ENCODE results near the gene CTNND2.
"Not testable (repeated sequence)": the region's sequence is repeated elsewhere in the genome, so short reads cannot be mapped to it uniquely, and the experiment has no call there.

CTNND2 gene

GRCh38 chr5:11427569-11427968 is 476.7 kb downstream of the CTNND2 start:
- no peak for DNase-seq

DNA sequence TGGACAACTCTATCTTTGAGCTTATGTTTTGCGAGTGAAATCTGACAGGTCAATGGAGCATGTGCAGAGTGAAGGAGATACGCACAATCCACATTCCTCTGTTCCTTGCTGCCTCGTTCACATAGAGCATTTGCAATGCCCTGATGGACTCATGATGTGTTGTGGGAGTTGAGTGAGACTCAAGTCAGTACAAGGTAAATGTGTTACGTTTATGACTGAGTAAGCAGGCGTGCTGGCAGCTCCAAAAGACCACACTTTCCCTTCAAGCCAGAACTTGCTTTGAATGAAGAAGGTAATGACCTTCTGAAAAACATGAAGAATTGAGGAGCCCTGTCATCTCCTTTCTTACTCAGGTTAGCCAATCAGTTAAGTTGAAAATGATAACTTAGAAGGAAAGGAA is 477.8 kb downstream of the CTNND2 start:
- no peak for DNase-seq

- DNase-seq, result no peak
These were observed 481.9 kb downstream of the CTNND2 start for GRCh38 chr5:11422342-11422741.

- DNase-seq, result no peak
These were observed 483.3 kb downstream of the CTNND2 start for GRCh38 chr5:11420969-11421368.

- no peak for DNase-seq
These were observed 488.5 kb downstream of the CTNND2 start for GRCh38 chr5:11415751-11416150.

DNA sequence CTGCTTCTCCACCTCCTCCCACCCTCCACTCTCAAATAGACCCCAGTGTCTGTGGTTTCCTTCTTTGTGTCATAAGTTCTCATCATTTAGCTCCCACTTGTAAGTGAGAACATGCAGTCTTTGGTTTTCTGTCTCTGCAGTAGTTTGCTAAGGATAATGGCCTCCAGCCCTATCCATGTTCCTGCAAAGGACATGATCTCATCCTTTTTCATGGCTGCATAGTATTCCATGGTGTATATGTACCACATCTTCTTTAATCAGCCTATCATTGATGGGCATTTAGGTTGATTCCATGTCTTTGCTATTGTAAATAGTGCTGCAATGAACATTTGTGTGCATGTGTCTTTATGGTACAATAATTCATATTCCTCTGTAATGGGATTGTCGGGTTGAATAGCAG is 489.5 kb downstream of the CTNND2 start:
- not testable (repeated sequence) for DNase-seq

- DNase-seq, result no peak
These were observed 492.6 kb downstream of the CTNND2 start for GRCh38 chr5:11411621-11412020.

DNA sequence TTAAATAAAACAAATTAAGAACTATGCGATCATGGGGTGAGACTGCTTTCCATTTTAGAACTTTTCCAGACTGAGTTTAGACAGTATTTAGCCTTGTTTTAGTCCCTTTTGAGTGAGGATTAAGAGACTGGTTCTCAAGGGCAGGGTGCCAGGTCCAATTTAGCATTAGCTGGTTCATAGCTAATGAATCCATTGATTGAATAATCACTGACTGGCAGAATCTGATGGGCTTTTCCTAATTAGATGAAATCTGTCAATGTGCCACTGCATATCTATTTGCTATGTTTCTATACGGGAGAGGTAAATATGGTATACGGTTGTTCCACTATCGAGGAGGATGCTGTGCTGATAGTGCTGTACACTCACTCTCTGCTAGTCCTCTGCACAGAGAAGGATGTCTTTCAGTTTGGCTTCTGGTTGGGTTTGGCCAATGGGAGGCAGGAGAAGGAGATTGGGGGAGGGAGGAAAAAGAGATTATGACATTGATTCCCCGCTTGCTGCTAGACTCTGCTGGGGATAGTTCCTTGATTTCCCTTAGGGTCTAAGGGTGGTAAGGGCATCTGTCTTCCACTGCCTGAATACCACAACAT is 496.6 kb downstream of the CTNND2 start:
- no peak for DNase-seq

DNA sequence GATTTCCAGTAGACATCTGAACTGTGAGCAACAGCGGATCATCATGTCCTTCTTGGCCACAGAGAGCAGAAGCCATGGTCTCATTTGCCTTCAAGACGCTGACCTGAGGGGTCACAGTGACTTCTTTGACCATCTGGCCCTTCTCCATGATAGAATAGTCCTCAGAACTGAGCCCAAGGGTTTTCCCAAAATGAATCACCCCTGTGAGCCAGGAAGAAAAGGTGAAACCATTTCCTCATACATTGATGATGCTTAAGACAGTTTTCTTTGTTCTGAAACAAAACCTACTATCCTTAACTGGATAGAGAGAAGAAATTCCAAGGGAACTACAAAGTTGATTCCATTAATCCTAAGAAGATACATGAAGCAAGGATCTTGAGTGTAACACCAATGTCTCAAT is 503.9 kb downstream of the CTNND2 start:
- no peak for DNase-seq

DNA sequence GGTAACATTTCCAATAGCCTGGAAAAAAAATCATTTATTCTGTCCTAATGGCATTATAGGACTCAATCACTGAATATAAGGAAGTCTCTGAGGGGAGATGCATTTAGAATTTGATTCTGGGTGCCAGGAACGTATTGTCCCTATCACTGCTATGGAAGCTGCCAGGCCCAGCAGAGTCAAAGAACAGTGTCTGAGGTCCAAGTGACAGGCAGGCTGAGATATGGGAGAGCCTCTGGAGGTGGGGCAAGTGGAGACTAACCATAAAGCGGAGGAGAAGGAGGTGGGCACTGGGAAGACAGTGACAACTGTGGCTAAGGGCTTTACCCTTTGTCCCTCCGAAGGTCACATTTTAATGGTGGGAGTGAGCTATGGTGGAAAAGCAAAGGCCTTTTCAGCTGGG is 505.5 kb downstream of the CTNND2 start:
- DNase-seq, result no peak

- DNase-seq, result no peak
These were observed 506.7 kb downstream of the CTNND2 start for GRCh38 chr5:11397549-11397948.

DNA sequence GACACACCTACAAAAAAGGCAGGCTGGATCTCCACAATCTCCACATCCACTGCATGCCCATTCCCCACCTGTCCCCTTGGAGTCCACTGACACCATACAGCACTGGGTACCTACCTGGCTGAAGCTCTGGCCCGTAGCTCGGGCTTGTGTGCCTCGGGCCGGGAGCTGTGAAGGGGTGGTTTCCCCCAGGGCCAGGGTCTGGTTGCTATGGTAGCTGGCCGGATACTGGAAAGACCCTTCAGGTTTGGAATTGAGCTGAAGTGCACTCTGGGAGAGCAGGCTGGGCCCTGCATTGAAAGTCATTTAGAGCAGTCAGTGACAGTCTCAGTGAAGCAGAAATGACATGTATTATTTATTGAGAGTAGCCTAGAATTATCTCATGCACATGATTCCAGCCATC is 507.3 kb downstream of the CTNND2 start:
- DNase-seq, result no peak

GRCh38 chr5:11394933-11395332 is 509.3 kb downstream of the CTNND2 start:
- DNase-seq, result no peak

GRCh38 chr5:11390291-11390767 is 513.9 kb downstream of the CTNND2 start:
- DNase-seq, result no peak

DNA sequence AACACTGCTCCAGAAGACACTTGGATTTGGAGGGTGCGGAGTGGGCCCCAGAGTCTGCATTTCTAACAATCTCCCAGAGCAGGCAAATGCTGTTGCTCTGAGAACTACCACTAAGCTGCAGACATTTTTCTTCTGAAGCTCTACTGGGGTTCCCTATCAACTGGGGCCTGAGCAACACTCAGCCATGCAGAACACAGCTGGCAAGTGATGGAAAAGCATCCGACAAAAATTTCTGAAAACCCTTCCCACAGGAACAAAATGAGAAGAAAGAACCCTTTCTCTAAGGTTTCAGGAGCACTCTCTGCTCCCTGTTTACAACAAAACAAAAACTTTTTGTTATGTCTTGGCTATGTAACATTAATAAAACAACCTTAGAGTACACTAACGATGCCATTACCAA is 516.9 kb downstream of the CTNND2 start:
- DNase-seq, result no peak

- DNase-seq, result no peak
These were observed 517.8 kb downstream of the CTNND2 start for GRCh38 chr5:11386398-11386797.

- no peak for DNase-seq
These were observed 518.3 kb downstream of the CTNND2 start for GRCh38 chr5:11385901-11386293.

- DNase-seq, result no peak
These were observed 518.9 kb downstream of the CTNND2 start for GRCh38 chr5:11385251-11385900.

- DNase-seq, result no peak
These were observed 519.6 kb downstream of the CTNND2 start for GRCh38 chr5:11384441-11385250.

GRCh38 chr5:11383506-11384095 is 520.6 kb downstream of the CTNND2 start:
- DNase-seq, result no peak

GRCh38 chr5:11378461-11378860 is 525.8 kb downstream of the CTNND2 start:
- DNase-seq, result no peak

DNA sequence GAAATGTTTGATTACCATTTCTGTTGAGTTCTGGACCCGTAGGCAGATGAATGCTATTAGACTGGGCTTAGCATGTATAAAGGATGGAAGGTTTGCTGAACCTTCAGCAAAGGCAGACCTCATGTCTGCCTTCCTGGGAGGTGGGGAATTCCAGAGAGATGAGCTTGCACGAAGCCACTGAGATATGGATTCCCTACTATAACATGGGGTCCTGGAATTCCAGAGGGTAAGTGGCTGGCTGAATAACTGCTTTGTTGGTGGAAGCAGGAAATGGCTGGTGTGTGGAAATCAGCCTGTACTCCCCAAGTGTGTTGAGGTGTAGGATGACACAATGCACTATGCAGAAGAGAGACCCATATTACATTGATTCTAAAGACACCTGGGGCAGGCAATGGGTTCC is 526.4 kb downstream of the CTNND2 start:
- no peak for DNase-seq

GRCh38 chr5:11372191-11372590 is 532.1 kb downstream of the CTNND2 start:
- no peak for DNase-seq

- no peak for DNase-seq
These were observed 533.2 kb downstream of the CTNND2 start for GRCh38 chr5:11371021-11371420.
